ACC112 (cell line): Measurements from ENCODE around the gene CBFA2T2.
"Not testable (repeated sequence)": the region's sequence is repeated elsewhere in the genome, so short reads cannot be mapped to it uniquely, and the experiment has no call there.

Source experiments
- H2AFZ ChIP-seq: fragments of 200-600 bp; sonication (generic); one replicate; pipeline ENCODE4 v1.6.0; 2017; ENCODE audit warnings: antibody characterized with exemption, low read length; ENCODE audit not compliant: unreplicated experiment
- H3K27ac ChIP-seq: fragments of 200-600 bp; sonication (generic); 2 replicates; pipeline ENCODE4 v1.5.1; 2014; ENCODE audit warnings: low read depth, mild to moderate bottlenecking, antibody characterized with exemption, low read length, moderate library complexity
- H3K27me3 ChIP-seq: fragments of 200-600 bp; sonication (generic); 2 replicates; pipeline ENCODE4 v1.6.1; 2014; ENCODE audit warnings: mild to moderate bottlenecking, antibody characterized with exemption, low read length, moderate library complexity, mixed read lengths; ENCODE audit not compliant: insufficient read depth
- H3K36me3 ChIP-seq: fragments of 200-600 bp; sonication (generic); 2 replicates; pipeline ENCODE4 v1.6.1; 2016; ENCODE audit warnings: mild to moderate bottlenecking, antibody characterized with exemption, low read length, moderate library complexity, mixed read lengths; ENCODE audit not compliant: insufficient read depth
- H3K4me1 ChIP-seq: fragments of 200-600 bp; sonication (generic); one replicate; pipeline ENCODE4 v1.6.1; 2016; ENCODE audit warnings: low read length, mixed read lengths; ENCODE audit not compliant: insufficient read depth, unreplicated experiment, control insufficient read depth
- H3K4me3 ChIP-seq: fragments of 200-600 bp; sonication (generic); 2 replicates; pipeline ENCODE4 v1.5.1; 2014; ENCODE audit warnings: mild to moderate bottlenecking, low read depth, low read length
- H3K79me2 ChIP-seq: fragments of 200-600 bp; sonication (generic); one replicate; pipeline ENCODE4 v1.6.0; 2016; ENCODE audit warnings: low read length; ENCODE audit not compliant: control insufficient read depth, unreplicated experiment, insufficient read depth

CBFA2T2 gene

GRCh38 chr20:33583143-33583542, 93.2 kb downstream of the CBFA2T2 start:
- Histone ChIP-seq H3K36me3 (no peaks in the 10 kb centered on the region), H3K4me1 (peaks cover 12% of the 10 kb centered on the region), H3K27ac (no peak overlapping the region), H3K27me3 (no peaks in the 10 kb centered on the region), H2AFZ (no peak overlapping the region), H3K4me3 (no peak overlapping the region), H3K79me2 (peaks cover 5% of the 10 kb centered on the region)

- Histone ChIP-seq H3K4me1 (peaks cover 7% of the 10 kb centered on the region), H3K79me2 (peaks cover 5% of the 10 kb centered on the region), H3K27me3 (no peaks in the 10 kb centered on the region), H2AFZ (no peak overlapping the region), H3K36me3 (no peaks in the 10 kb centered on the region), H3K27ac (no peak overlapping the region), H3K4me3 (no peak overlapping the region)
Observed at GRCh38 chr20:33584976-33585375, 95.1 kb downstream of the CBFA2T2 start.

GRCh38 chr20:33585413-33585812, 95.5 kb downstream of the CBFA2T2 start:
- H3K36me3 ChIP-seq = no peaks in the 10 kb centered on the region
- no peak overlapping the region for H3K4me3 ChIP-seq
- H3K27me3 ChIP-seq = no peaks in the 10 kb centered on the region
- peaks cover 5% of the 10 kb centered on the region for H3K79me2 ChIP-seq
- peaks cover 7% of the 10 kb centered on the region for H3K4me1 ChIP-seq
- H3K27ac ChIP-seq = no peak overlapping the region
- no peak overlapping the region for H2AFZ ChIP-seq

GRCh38 chr20:33589059-33589458, 99.2 kb downstream of the CBFA2T2 start:
- no peaks in the 10 kb centered on the region for H3K27me3 ChIP-seq
- H3K36me3 ChIP-seq = no peaks in the 10 kb centered on the region
- no peak overlapping the region for H2AFZ ChIP-seq
- H3K4me1 ChIP-seq = peaks cover 7% of the 10 kb centered on the region
- no peak overlapping the region for H3K27ac ChIP-seq
- H3K79me2 ChIP-seq = peaks cover 5% of the 10 kb centered on the region
- H3K4me3 ChIP-seq = no peak overlapping the region

GRCh38 chr20:33591901-33592300, 102.0 kb downstream of the CBFA2T2 start:
- H3K4me3 ChIP-seq, H3K27ac ChIP-seq, H2AFZ ChIP-seq, H3K27me3 ChIP-seq, H3K79me2 ChIP-seq, H3K36me3 ChIP-seq, H3K4me1 ChIP-seq: not testable (repeated sequence)

- Histone ChIP-seq H2AFZ (no peak overlapping the region), H3K27ac (no peak overlapping the region), H3K27me3 (no peaks in the 10 kb centered on the region), H3K79me2 (no peaks in the 10 kb centered on the region), H3K36me3 (no peaks in the 10 kb centered on the region), H3K4me1 (no peaks in the 10 kb centered on the region), H3K4me3 (no peak overlapping the region)
Observed at GRCh38 chr20:33594743-33595142, 104.8 kb downstream of the CBFA2T2 start.

- no peaks in the 10 kb centered on the region for H3K79me2 ChIP-seq
- no peak overlapping the region for H2AFZ ChIP-seq
- no peak overlapping the region for H3K27ac ChIP-seq
- no peaks in the 10 kb centered on the region for H3K27me3 ChIP-seq
- no peaks in the 10 kb centered on the region for H3K4me1 ChIP-seq
- no peaks in the 10 kb centered on the region for H3K36me3 ChIP-seq
- H3K4me3 ChIP-seq = no peak overlapping the region
Observed at GRCh38 chr20:33600414-33600813, 110.5 kb downstream of the CBFA2T2 start.

- Histone ChIP-seq H3K4me1 (no peaks in the 10 kb centered on the region), H2AFZ (no peak overlapping the region), H3K27ac (no peak overlapping the region), H3K4me3 (no peak overlapping the region), H3K79me2 (no peaks in the 10 kb centered on the region), H3K27me3 (no peaks in the 10 kb centered on the region), H3K36me3 (no peaks in the 10 kb centered on the region)
Observed at GRCh38 chr20:33600981-33601380, 111.1 kb downstream of the CBFA2T2 start.

- Histone ChIP-seq H3K4me3 (no peak overlapping the region), H3K27ac (no peak overlapping the region), H3K27me3 (no peaks in the 10 kb centered on the region), H3K36me3 (no peaks in the 10 kb centered on the region), H3K79me2 (no peaks in the 10 kb centered on the region), H2AFZ (no peak overlapping the region), H3K4me1 (no peaks in the 10 kb centered on the region)
Observed at GRCh38 chr20:33601861-33602260, 112.0 kb downstream of the CBFA2T2 start.

GRCh38 chr20:33602826-33603590, 113.1 kb downstream of the CBFA2T2 start:
- Histone ChIP-seq H3K4me3 (no peak overlapping the region), H3K79me2 (no peaks in the 10 kb centered on the region), H3K27ac (no peak overlapping the region), H2AFZ (no peak overlapping the region), H3K27me3 (no peaks in the 10 kb centered on the region), H3K36me3 (no peaks in the 10 kb centered on the region), H3K4me1 (no peaks in the 10 kb centered on the region)
